Measurements from ENCODE around the gene RAB25.
"Not testable (repeated sequence)": the region's sequence is repeated elsewhere in the genome, so short reads cannot be mapped to it uniquely, and the experiment has no call there.

RAB25 gene

DNA sequence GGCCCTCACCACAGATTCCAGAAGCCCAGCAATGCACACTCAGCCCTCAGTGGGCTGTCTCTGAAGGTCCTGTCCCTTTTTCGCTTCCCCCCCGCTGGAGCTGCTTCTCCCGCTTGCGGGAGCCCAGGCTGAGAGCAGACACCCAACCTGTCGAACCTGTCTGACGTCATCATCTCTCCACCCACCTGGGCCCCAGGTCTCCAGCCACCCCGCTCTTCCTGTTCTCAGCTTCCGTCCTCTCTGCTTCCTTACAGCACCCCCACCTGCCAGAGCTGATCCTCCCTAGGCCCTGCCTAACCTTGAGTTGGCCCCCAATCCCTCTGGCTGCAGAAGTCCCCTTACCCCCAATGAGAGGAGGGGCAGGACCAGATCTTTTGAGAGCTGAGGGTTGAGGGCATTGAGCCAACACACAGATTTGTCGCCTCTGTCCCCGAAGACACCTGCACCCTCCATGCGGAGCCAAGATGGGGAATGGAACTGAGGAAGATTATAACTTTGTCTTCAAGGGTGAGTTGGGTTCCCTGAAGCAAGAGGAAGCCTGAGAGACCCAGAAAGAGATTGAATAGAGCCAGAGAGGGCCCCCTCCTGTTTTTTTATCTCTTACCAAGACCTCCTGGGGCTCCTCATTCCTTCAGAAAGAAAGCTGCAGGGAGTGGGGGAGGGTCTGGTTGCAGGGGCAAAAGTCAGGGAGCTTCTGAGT lies at the start of gene RAB25:
TSS of gene RAB25 (plus strand) at position 224 of the 700 bp plus-strand sequence. CDS start at position 465, 241 bp downstream.
- no peak for ATAC-seq (replicated peaks)
- H3K4me1 Mint-ChIP-seq: peaks cover 6 to 11% of the 10 kb centered on the region in 2 donors
- no peaks in the 10 kb centered on the region for H3K27me3 Mint-ChIP-seq
- no peak within 1 kb of the TSS for H3K4me3 Mint-ChIP-seq
- peaks cover 12 to 20% of the 10 kb centered on the region in 2 donors for H3K36me3 Mint-ChIP-seq
- DNase-seq: no peak
- H3K9me3 Mint-ChIP-seq: no peaks in the 10 kb centered on the region
- H3K27ac Mint-ChIP-seq: peak within 1 kb of the TSS; percentile 11

- H3K4me1 Mint-ChIP-seq: peaks cover 18 to 29% of the 10 kb centered on the region in 2 donors
- H3K36me3 Mint-ChIP-seq: peaks cover 32 to 47% of the 10 kb centered on the region in 2 donors
- no peak for DNase-seq
- no peak overlapping the region for H3K4me3 Mint-ChIP-seq
- no peak overlapping the region for H3K27ac Mint-ChIP-seq
- ATAC-seq (replicated peaks): peak; percentile 85 to 94
- H3K9me3 Mint-ChIP-seq: no peaks in the 10 kb centered on the region
- H3K27me3 Mint-ChIP-seq: no peaks in the 10 kb centered on the region
These were observed 48.7 kb upstream of the RAB25 start for GRCh38 chr1:156012051-156012817.

GRCh38 chr1:156014829-156015228 lies 46.1 kb upstream of the RAB25 start:
- Mint-ChIP-seq H3K4me1 (peaks cover 26 to 29% of the 10 kb centered on the region in 2 donors), H3K27ac (no peak overlapping the region), H3K4me3 (no peak overlapping the region), H3K9me3 (no peaks in the 10 kb centered on the region), H3K36me3 (peaks cover 28 to 46% of the 10 kb centered on the region in 2 donors), H3K27me3 (no peaks in the 10 kb centered on the region)
- ATAC-seq (replicated peaks): no peak
- DNase-seq: no peak

DNA sequence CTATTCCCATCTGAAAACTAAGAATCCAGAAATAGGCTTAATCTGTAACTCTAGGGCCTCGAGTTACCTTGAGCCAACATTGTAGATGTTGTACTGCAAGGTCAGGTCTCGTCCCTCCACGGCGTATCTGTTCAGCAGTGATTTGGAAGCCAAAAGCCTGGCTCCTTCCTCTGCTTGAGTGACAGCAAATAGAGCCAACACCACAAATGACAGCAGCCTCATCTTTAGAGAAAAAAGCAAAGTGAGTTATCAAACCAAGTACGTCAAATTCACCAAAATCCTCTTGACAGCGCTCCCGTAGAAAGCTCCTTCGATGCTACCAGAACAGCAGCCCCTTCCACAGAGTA lies 41.0 kb upstream of the RAB25 start:
- ATAC-seq (replicated peaks): no peak
- Mint-ChIP-seq H3K36me3 (peaks cover 11 to 26% of the 10 kb centered on the region in 2 donors), H3K4me3 (peak overlapping the region; percentile 89 to 97)

DNA sequence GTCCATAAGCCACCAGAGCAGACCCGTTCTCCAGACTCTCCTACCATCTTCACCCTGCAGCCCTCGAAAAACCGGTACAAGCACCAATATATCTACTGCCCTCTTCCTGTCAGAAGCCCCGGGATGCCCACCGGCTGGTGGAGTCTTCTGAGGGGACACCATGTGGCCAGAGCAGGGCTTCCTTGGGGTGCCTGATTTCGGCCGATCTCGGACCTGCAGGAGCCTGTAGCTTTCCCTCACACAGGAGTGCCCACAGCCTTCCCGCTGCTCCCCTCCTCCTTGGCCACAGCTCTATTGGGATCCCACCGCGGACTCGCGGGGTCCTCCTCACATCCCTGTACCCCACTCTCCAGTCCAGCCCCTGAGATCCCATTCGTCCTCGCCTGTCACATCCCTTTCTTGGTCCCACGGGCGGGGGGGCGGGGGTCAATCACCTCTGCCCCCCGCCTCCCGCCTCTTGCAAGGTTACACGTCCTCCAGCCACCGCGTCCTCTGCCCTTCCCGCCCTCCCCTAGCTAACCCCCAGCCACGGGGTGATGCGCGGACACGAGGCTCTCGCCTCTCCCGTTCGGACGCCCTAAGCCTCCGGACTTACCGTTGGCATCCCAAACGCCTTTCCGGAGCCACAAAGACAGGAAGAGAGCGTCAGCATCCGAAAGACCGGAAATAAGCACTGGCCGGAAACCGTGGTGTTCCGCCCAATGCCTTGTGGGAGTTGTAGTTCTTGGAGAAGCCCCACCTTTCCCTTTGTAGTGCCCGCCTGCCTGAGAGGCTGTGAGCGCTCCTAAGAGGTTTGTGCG lies 40.5 kb upstream of the RAB25 start, which contains the start of gene SSR2:
TSS of gene SSR2 (minus strand) at position 659 of the 800 bp plus-strand sequence. CDS start 784 bp downstream, outside the sequence.
- ATAC-seq (replicated peaks): peak; percentile 100
- Mint-ChIP-seq H3K27ac (peak within 1 kb of the TSS; percentile 95), H3K36me3 (peaks cover 11 to 25% of the 10 kb centered on the region in 2 donors), H3K9me3 (no peaks in the 10 kb centered on the region), H3K4me3 (peak within 1 kb of the TSS; percentile 89 to 97), H3K4me1 (peaks cover 17 to 26% of the 10 kb centered on the region in 2 donors), H3K27me3 (peaks cover 5 to 11% of the 10 kb centered on the region in 2 donors)
- DNase-seq: peak; percentile 80

More for the DNA sequence above, 41.0 kb upstream of the RAB25 start:
- H3K27me3 Mint-ChIP-seq: peaks cover under 1 to 5% of the 10 kb centered on the region in 2 donors
- no peaks in the 10 kb centered on the region for H3K9me3 Mint-ChIP-seq
- no peak for DNase-seq
- H3K4me1 Mint-ChIP-seq: peaks cover 17 to 27% of the 10 kb centered on the region in 2 donors
- peak overlapping the region; percentile 95 for H3K27ac Mint-ChIP-seq

- H3K9me3 Mint-ChIP-seq: no peaks in the 10 kb centered on the region
- peak overlapping the region; percentile 89 to 97 for H3K4me3 Mint-ChIP-seq
- DNase-seq (no peak), ATAC-seq (replicated peaks) (no peak)
- peaks cover 18 to 29% of the 10 kb centered on the region in 2 donors for H3K4me1 Mint-ChIP-seq
- peaks cover 11 to 25% of the 10 kb centered on the region in 2 donors for H3K36me3 Mint-ChIP-seq
- H3K27me3 Mint-ChIP-seq: peaks cover 5 to 11% of the 10 kb centered on the region in 2 donors
- no peak overlapping the region for H3K27ac Mint-ChIP-seq
These were observed 39.9 kb upstream of the RAB25 start for GRCh38 chr1:156021093-156021428.

GRCh38 chr1:156021954-156022353 lies 39.0 kb upstream of the RAB25 start:
- Mint-ChIP-seq H3K9me3 (no peaks in the 10 kb centered on the region), H3K4me1 (peaks cover 17 to 31% of the 10 kb centered on the region in 2 donors), H3K27me3 (peaks cover 5 to 11% of the 10 kb centered on the region in 2 donors), H3K4me3 (no peak overlapping the region), H3K36me3 (peaks cover 8 to 21% of the 10 kb centered on the region in 2 donors), H3K27ac (no peak overlapping the region)
- ATAC-seq (replicated peaks) (no peak), DNase-seq (no peak)

DNA sequence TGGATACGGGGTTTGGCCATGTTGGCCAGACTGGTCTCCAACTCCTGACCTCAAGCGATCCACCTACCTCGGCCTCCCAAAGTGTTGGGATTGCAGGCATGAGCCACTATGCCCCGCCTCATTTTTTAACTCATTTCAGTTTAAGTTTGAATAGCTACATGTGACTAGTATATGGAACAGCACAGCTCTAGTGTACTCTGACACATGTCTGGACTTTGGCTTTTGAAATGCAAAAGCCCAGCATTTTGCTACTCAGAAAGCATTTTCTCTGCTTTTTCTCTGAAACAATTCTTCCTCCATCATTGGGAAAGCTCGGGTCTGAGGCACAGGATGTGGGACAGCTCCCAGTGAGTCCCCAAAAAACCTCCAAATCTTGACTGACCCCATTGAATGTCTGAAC lies 36.2 kb upstream of the RAB25 start:
- Mint-ChIP-seq H3K36me3 (peaks cover 4 to 6% of the 10 kb centered on the region in 2 donors), H3K4me1 (peaks cover 8 to 21% of the 10 kb centered on the region in 2 donors), H3K9me3 (no peaks in the 10 kb centered on the region), H3K4me3 (no peak overlapping the region), H3K27me3 (peaks cover 5 to 11% of the 10 kb centered on the region in 2 donors), H3K27ac (no peak overlapping the region)
- DNase-seq (no peak), ATAC-seq (replicated peaks) (no peak)

DNA sequence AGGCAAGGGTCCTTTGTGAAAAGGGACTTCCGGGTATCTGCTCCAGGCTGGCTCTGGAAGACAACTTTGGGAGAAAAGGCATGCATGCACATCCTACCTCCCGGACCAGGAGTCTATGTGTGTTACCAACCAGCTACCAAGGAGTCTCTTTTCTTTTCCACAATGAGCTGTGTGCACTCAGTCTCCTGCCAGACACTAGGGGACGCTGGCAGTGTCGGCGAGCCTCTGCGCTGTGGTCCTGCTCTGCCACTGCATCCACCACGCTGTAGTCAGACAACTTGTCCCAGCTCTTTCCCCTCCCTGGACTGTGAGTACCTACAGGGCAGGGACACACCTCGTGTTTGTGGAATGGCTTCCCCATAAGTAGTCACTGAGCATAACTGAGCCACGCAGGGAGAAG lies 35.1 kb upstream of the RAB25 start:
- no peaks in the 10 kb centered on the region for H3K36me3 Mint-ChIP-seq
- H3K27ac Mint-ChIP-seq: no peak overlapping the region
- DNase-seq: no peak
- H3K4me1 Mint-ChIP-seq: peaks cover 1 to 13% of the 10 kb centered on the region in 2 donors
- peak; percentile 90 to 92 for ATAC-seq (replicated peaks)
- H3K9me3 Mint-ChIP-seq: no peaks in the 10 kb centered on the region
- peaks cover 5 to 11% of the 10 kb centered on the region in 2 donors for H3K27me3 Mint-ChIP-seq
- no peak overlapping the region for H3K4me3 Mint-ChIP-seq

- peak in 1 of 2 donors; percentile 10 for ATAC-seq (replicated peaks)
These were observed 34.4 kb upstream of the RAB25 start for GRCh38 chr1:156026588-156026987.

GRCh38 chr1:156033011-156033410 lies 27.9 kb upstream of the RAB25 start:
- no peak for DNase-seq
- Mint-ChIP-seq H3K4me1 (no peaks in the 10 kb centered on the region), H3K36me3 (peaks cover 7 to 17% of the 10 kb centered on the region in 2 donors), H3K27me3 (no peaks in the 10 kb centered on the region), H3K27ac (no peak overlapping the region), H3K4me3 (no peak overlapping the region), H3K9me3 (no peaks in the 10 kb centered on the region)
- no peak for ATAC-seq (replicated peaks)

More at GRCh38 chr1:156026588-156026987, 34.4 kb upstream of the RAB25 start:
- Mint-ChIP-seq H3K36me3 (no peaks in the 10 kb centered on the region), H3K4me3 (no peak overlapping the region), H3K9me3 (no peaks in the 10 kb centered on the region), H3K27me3 (peaks cover 5 to 11% of the 10 kb centered on the region in 2 donors), H3K27ac (no peak overlapping the region), H3K4me1 (peaks cover 1 to 10% of the 10 kb centered on the region in 2 donors)
- DNase-seq: no peak

GRCh38 chr1:156034991-156035390 lies 26.0 kb upstream of the RAB25 start:
- H3K9me3 Mint-ChIP-seq; H3K4me3 Mint-ChIP-seq; ATAC-seq (replicated peaks); H3K27ac Mint-ChIP-seq; DNase-seq; H3K27me3 Mint-ChIP-seq; H3K4me1 Mint-ChIP-seq: not testable (repeated sequence)
- peaks cover 8 to 24% of the 10 kb centered on the region in 2 donors for H3K36me3 Mint-ChIP-seq

DNA sequence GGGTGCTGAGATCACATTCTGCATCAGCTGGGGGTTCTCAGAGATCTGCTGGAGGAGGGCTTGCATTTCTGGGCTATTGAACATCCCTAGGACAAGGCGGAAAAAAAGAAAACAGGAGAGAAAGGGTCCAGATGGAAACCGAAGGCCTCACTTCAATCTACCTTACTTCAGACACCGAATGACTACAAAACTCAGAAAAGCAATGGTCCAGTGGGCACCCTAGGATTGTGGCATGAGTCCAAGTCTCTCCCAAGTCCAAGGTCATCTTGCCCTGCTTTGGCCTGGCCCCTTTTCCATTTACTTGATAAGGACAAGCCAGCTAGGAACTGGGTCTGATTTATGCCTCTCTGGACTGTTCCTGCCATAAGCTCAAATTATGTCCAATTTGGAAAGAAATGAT lies 18.1 kb upstream of the RAB25 start:
- H3K36me3 Mint-ChIP-seq: peaks cover 12 to 44% of the 10 kb centered on the region in 2 donors
- no peak overlapping the region for H3K27ac Mint-ChIP-seq
- DNase-seq: no peak
- no peaks in the 10 kb centered on the region for H3K9me3 Mint-ChIP-seq
- H3K4me3 Mint-ChIP-seq: no peak overlapping the region
- H3K27me3 Mint-ChIP-seq: no peaks in the 10 kb centered on the region
- ATAC-seq (replicated peaks): no peak
- peaks cover 0 to 2% of the 10 kb centered on the region in 2 donors for H3K4me1 Mint-ChIP-seq

DNA sequence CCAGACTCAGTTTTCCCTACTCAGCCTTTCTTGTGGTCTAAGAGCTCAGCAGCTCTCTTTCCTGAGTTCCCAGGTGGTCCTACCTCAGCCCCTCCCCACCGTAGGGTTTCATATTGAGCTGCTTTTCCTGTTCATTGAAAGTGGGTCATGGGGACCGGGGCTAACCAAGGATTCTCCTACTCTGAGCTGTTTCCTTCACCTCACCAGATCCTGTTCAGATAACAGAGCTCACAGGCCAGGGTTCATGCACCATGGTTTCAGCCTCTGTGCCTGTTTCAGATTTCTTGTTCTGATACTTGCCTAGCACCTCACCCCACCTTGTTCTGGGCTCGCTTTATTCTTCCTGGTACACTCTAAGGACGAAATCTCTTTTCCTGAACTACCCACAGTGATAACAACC lies 15.9 kb upstream of the RAB25 start:
- Mint-ChIP-seq H3K4me3 (no peak overlapping the region), H3K9me3 (no peaks in the 10 kb centered on the region), H3K27me3 (no peaks in the 10 kb centered on the region), H3K27ac (no peak overlapping the region), H3K36me3 (peaks cover 22 to 55% of the 10 kb centered on the region in 2 donors), H3K4me1 (peaks cover 0 to 5% of the 10 kb centered on the region in 2 donors)
- no peak for ATAC-seq (replicated peaks)
- DNase-seq: no peak

All from stimulated activated naive B cell treated with anti-CD40 and anti-IgM and Interleukin-4, amounts not matched to agents 10 μg/mL and 1 μg/mL and 100 μg/mL, for 72 hours (primary cell).